GM23248 (cell line): ENCODE measurements around the gene TNNT2. TPM values are rescaled to one million over a fixed set of nuclear protein-coding genes. Genes with fewer than 3 reads are reported as not detected.

Source experiments
- DNase-seq: peaks from one replicate; pipeline ENCODE4 v3.0.0-alpha.2; 2015
- H2AFZ ChIP-seq: fragments of 200-600 bp; sonication (generic); 2 replicates; pipeline ENCODE4 v1.6.1; 2016; ENCODE audit warnings: antibody characterized with exemption
- H3F3A ChIP-seq: fragments of 200-600 bp; sonication (generic); 2 replicates; pipeline ENCODE4 v1.6.1; 2016; ENCODE audit warnings: mild to moderate bottlenecking, antibody characterized with exemption, mixed run types; ENCODE audit not compliant: insufficient read depth
- H3K27ac ChIP-seq: fragments of 200-600 bp; sonication (generic); 2 replicates; pipeline ENCODE4 v1.5.1; 2016; ENCODE audit warnings: mild to moderate bottlenecking
- H3K27me3 ChIP-seq: fragments of 200-600 bp; sonication (generic); replicated peaks from 2 replicates; pipeline ENCODE4 v1.6.1; 2016; ENCODE audit warnings: mild to moderate bottlenecking; ENCODE audit not compliant: insufficient read depth
- H3K36me3 ChIP-seq: fragments of 200-600 bp; sonication (generic); 2 replicates; pipeline ENCODE4 v1.6.1; 2016; ENCODE audit warnings: low read depth, mild to moderate bottlenecking
- H3K4me1 ChIP-seq: fragments of 200-600 bp; sonication (generic); 2 replicates; pipeline ENCODE4 v1.6.1; 2016; ENCODE audit warnings: mild to moderate bottlenecking; ENCODE audit not compliant: insufficient read depth
- H3K4me2 ChIP-seq: fragments of 200-600 bp; sonication (generic); one replicate; pipeline ENCODE4 v1.6.1; 2016; ENCODE audit warnings: mild to moderate bottlenecking; ENCODE audit not compliant: unreplicated experiment
- H3K4me3 ChIP-seq: fragments of 200-600 bp; sonication (generic); 2 replicates; pipeline ENCODE4 v1.5.1; 2016; ENCODE audit warnings: mild to moderate bottlenecking
- H3K79me2 ChIP-seq: fragments of 200-600 bp; sonication (generic); 2 replicates; pipeline ENCODE4 v1.6.1; 2016; ENCODE audit warnings: mild to moderate bottlenecking; ENCODE audit not compliant: insufficient read depth
- H3K9ac ChIP-seq: fragments of 200-600 bp; sonication (generic); 2 replicates; pipeline ENCODE4 v1.6.1; 2016; ENCODE audit warnings: mild to moderate bottlenecking
- H3K9me2 ChIP-seq: fragments of 200-600 bp; sonication (generic); 2 replicates; pipeline ENCODE4 v1.6.1; 2016; ENCODE audit warnings: mixed run types, mild to moderate bottlenecking, moderate library complexity; ENCODE audit not compliant: insufficient read depth
- H3K9me3 ChIP-seq: fragments of 200-600 bp; sonication (generic); one replicate; pipeline ENCODE4 v1.6.1; 2017; ENCODE audit warnings: low read depth
- H4K20me1 ChIP-seq: fragments of 200-600 bp; sonication (generic); 2 replicates; pipeline ENCODE4 v1.6.0; 2016; ENCODE audit not compliant: insufficient read depth
- EZH2 ChIP-seq: fragments of 200-600 bp; sonication (generic); IDR thresholded peaks from 2 replicates; pipeline ENCODE4 v1.6.1; 2018; ENCODE audit warnings: antibody characterized with exemption, mild to moderate bottlenecking; ENCODE audit not compliant: insufficient read depth, poor library complexity, severe bottlenecking
- EZH2phosphoT487 ChIP-seq: fragments of 200-600 bp; sonication (generic); IDR thresholded peaks from 2 replicates; pipeline ENCODE4 v1.6.1; 2018; ENCODE audit warnings: antibody characterized with exemption, moderate library complexity, mild to moderate bottlenecking, low read depth; ENCODE audit not compliant: insufficient read depth
- WGBS, 2 experiments: methylation state at CpG; one replicate each; pipeline ENCODE4 v1.1.6; 2015 to 2017; ENCODE audit warnings: low lambda C conversion rate in 2 of 2, low coverage in 1 of 2; ENCODE audit errors: missing lambda C conversion rate in 2 of 2; 5-methylcytosine and 5-hydroxymethylcytosine counted together
- in situ Hi-C: fragments of 300-500 bp; cut with MboI; formaldehyde crosslinking; loops from 2 replicates; pipeline ENCODE4 v1.15.0; 2020
- polyA plus RNA-seq: library from polyadenylated mRNA; unstranded; fragments of >200 nt; fragmentation: Nextera tagmentation; extraction: Ambion mirVana; gene quantifications from 2 replicates; pipeline ENCODE4 v1.2.1, GENCODE V29; 2016
- total RNA-seq: library from RNA; depleted of rRNA; stranded (reverse); fragments of >200 nt; shearing (Covaris generic); gene quantifications from 2 replicates; pipeline ENCODE4 v1.2.3, GENCODE V29; 2014

The TNNT2 gene
- total and polyA plus RNA-seq, 2 experiments from 2014 or later, result not detected

DNA sequence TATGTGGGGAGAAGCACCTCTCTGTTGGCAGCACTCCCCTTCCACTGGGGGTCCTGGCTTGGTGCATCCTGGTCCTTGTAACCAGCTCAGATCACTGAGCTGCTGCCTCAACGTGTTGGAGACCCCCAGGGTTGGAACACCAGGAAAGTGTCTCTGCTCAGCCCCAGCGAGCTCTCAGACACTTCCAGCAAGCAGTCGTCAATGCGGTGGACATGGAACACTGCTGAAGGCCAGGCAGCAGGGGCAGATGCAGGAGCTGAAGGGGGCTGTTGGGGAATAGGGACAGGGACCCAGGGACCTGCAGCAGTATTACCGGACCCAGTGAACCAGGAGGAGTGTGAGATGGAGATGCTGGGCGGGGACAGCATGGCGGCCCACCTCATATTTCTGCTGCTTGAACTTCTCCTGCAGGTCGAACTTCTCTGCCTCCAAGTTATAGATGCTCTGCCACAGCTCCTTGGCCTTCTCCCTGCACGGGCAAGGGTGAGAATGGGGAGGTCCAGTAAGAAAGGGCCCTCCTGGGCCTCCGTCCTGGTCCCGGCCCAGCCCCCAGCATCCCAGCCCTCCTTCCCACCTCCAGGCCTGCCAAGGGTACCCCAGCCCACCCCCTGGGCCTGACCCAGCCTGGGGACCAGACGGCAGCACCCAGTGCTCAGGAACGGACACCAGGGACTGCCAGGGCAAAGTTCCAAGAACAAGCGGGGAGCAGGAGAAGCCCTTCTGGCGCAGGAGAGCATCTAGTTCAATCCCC is 16.4 kb downstream of the TNNT2 start:
- Histone ChIP-seq H2AFZ (no peak overlapping the region), H3K9me2 (no peaks in the 10 kb centered on the region), H3K4me1 (no peaks in the 10 kb centered on the region), H3K36me3 (no peaks in the 10 kb centered on the region), H3K9ac (no peak overlapping the region), H3K9me3 (no peaks in the 10 kb centered on the region), H3K27me3 (peaks cover 2% of the 10 kb centered on the region; the same call in 1 of the 2 replicates), H4K20me1 (no peaks in the 10 kb centered on the region), H3K4me2 (no peak overlapping the region), H3F3A (no peaks in the 10 kb centered on the region), H3K79me2 (no peaks in the 10 kb centered on the region), H3K4me3 (no peak overlapping the region), H3K27ac (no peak overlapping the region)
- TF ChIP-seq EZH2phosphoT487, result no peak
- TF ChIP-seq EZH2, result no peak
- in situ Hi-C loops, result no loop called here
- 62 to 70% methylated on average over 15 of the region's 15 CpGs for WGBS, 2 experiments
- no peak for DNase-seq

DNA sequence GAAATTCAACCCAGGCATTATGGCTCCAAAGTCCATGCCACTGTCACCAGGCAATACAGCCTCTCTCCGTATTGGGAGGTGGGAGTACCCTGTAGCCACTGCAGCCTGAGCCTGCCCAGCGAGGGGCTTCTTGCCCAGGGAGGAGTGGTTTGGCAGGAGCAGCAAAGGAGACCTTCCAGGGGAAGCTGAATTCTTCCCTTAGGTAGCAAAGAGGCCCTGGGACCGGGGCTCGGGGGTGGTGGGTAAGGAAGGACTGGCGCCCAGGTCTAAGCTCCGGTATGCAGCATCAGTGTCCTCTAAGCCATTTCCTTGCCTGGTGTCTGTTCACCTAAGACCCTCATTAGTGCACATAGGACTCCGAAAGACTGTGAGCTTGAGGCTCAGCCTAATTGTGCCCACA is 17.0 kb downstream of the TNNT2 start:
- Histone ChIP-seq H3K27me3 (no peaks in the 10 kb centered on the region), H2AFZ (no peak overlapping the region), H3K9me3 (no peaks in the 10 kb centered on the region), H3K27ac (no peak overlapping the region), H3K4me2 (no peak overlapping the region), H3K9ac (no peak overlapping the region), H3F3A (no peaks in the 10 kb centered on the region), H4K20me1 (no peaks in the 10 kb centered on the region), H3K79me2 (no peaks in the 10 kb centered on the region), H3K4me1 (no peaks in the 10 kb centered on the region), H3K9me2 (no peaks in the 10 kb centered on the region), H3K36me3 (no peaks in the 10 kb centered on the region), H3K4me3 (no peak overlapping the region)
- WGBS, 2 experiments, result 67 to 74% methylated on average over 7 of the region's 7 CpGs
- in situ Hi-C loops, result no loop called here
- TF ChIP-seq EZH2 (no peak), EZH2phosphoT487 (no peak)
- no peak for DNase-seq

- H3K4me2 ChIP-seq, result no peak overlapping the region
- no peak for DNase-seq
- no peak overlapping the region for H3K27ac ChIP-seq
- H3K4me1 ChIP-seq, result no peaks in the 10 kb centered on the region
- WGBS, 2 experiments, result 85 to 93% methylated on average over 2 of the region's 2 CpGs
- no peak overlapping the region for H3K4me3 ChIP-seq
- no peak overlapping the region for H2AFZ ChIP-seq
- no peaks in the 10 kb centered on the region for H3K9me3 ChIP-seq
- no peaks in the 10 kb centered on the region for H3K9me2 ChIP-seq
- H3K9ac ChIP-seq, result no peak overlapping the region
- TF ChIP-seq EZH2phosphoT487, result no peak
- TF ChIP-seq EZH2, result no peak
- no peaks in the 10 kb centered on the region for H3K79me2 ChIP-seq
- no peaks in the 10 kb centered on the region for H3K27me3 ChIP-seq
- no peaks in the 10 kb centered on the region for H3K36me3 ChIP-seq
- in situ Hi-C loops, result loop anchor here (10.0 kb wide), 1 partner anchor 115 kb away; no protein-coding TSS in a partner anchor
- no peaks in the 10 kb centered on the region for H4K20me1 ChIP-seq
- H3F3A ChIP-seq, result no peaks in the 10 kb centered on the region
These were observed 17.6 kb downstream of the TNNT2 start for GRCh38 chr1:201359873-201360210.

GRCh38 chr1:201359031-201359872 is 18.2 kb downstream of the TNNT2 start:
- no peaks in the 10 kb centered on the region for H3K4me1 ChIP-seq
- no peak for DNase-seq
- in situ Hi-C loops, result loop anchor here (10.0 kb wide), 1 partner anchor 114 kb away; no protein-coding TSS in a partner anchor
- H3F3A ChIP-seq, result no peaks in the 10 kb centered on the region
- H3K36me3 ChIP-seq, result no peaks in the 10 kb centered on the region
- no peak overlapping the region for H3K27ac ChIP-seq
- no peaks in the 10 kb centered on the region for H3K27me3 ChIP-seq
- TF ChIP-seq EZH2, result no peak
- no peak for TF ChIP-seq EZH2phosphoT487
- H3K4me2 ChIP-seq, result no peak overlapping the region
- H3K4me3 ChIP-seq, result no peak overlapping the region
- H3K9me2 ChIP-seq, result no peaks in the 10 kb centered on the region
- 73 to 82% methylated on average over 15 to 18 of the region's 18 CpGs for WGBS, 2 experiments
- no peaks in the 10 kb centered on the region for H3K79me2 ChIP-seq
- no peak overlapping the region for H2AFZ ChIP-seq
- no peaks in the 10 kb centered on the region for H4K20me1 ChIP-seq
- no peak overlapping the region for H3K9ac ChIP-seq
- H3K9me3 ChIP-seq, result no peaks in the 10 kb centered on the region
